ENCODE data around the gene LIFR. TPM values are rescaled to one million over a fixed set of nuclear protein-coding genes. Genes with fewer than 3 reads are reported as not detected.

Gene LIFR
- total RNA-seq, 1 donor from 2014 or later, result 110 TPM

DNA sequence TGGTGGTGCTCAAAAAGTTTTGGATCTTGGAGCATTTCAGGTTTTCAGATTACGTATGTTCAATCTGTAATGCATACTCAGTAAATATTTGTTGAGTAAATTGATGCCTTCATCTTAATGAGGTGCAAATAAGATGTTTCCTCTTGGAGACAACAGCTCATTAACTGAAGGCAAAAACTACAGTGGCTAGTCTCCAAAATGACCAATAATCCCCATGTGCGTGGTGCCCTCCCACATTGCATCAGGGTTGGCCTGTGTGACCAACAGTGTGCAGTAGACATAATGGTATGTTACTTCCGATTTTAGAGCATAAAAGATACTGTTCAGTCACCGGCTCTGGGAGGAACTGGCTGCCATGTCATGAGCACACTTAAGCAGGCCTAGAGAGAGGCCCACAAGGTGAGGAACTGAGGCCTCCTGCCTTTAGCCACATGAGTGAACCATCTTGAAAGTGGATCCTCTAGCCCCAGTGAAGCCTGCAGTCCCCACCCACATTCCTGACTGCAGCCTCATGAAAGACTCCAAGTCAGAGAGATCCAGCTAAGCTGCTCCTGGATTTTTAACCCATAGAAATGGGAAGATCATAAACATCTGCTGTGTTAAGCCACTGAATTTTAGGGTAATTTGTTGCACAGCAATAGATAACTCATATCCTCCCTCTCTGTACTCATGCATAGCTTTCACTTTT, 55.7 kb downstream of the LIFR start:
- Histone ChIP-seq H3K4me3 (no peak overlapping the region), H3K36me3 (peaks cover 47% of the 10 kb centered on the region), H3K27me3 (ENCODE audit: low read depth) (no peaks in the 10 kb centered on the region), H3K4me1 (no peaks in the 10 kb centered on the region), H3K27ac (no peak overlapping the region), H3K9me3 (no peaks in the 10 kb centered on the region)
- intact Hi-C loops (cut with DNase I), result no loop called here
- ATAC-seq (no peak), DNase-seq (no peak)
- TF ChIP-seq, protein P1, sequence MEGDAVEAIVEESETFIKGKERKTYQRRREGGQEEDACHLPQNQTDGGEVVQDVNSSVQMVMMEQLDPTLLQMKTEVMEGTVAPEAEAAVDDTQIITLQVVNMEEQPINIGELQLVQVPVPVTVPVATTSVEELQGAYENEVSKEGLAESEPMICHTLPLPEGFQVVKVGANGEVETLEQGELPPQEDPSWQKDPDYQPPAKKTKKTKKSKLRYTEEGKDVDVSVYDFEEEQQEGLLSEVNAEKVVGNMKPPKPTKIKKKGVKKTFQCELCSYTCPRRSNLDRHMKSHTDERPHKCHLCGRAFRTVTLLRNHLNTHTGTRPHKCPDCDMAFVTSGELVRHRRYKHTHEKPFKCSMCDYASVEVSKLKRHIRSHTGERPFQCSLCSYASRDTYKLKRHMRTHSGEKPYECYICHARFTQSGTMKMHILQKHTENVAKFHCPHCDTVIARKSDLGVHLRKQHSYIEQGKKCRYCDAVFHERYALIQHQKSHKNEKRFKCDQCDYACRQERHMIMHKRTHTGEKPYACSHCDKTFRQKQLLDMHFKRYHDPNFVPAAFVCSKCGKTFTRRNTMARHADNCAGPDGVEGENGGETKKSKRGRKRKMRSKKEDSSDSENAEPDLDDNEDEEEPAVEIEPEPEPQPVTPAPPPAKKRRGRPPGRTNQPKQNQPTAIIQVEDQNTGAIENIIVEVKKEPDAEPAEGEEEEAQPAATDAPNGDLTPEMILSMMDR (IDR thresholded peaks at IDR 0.05), result no peak

DNA sequence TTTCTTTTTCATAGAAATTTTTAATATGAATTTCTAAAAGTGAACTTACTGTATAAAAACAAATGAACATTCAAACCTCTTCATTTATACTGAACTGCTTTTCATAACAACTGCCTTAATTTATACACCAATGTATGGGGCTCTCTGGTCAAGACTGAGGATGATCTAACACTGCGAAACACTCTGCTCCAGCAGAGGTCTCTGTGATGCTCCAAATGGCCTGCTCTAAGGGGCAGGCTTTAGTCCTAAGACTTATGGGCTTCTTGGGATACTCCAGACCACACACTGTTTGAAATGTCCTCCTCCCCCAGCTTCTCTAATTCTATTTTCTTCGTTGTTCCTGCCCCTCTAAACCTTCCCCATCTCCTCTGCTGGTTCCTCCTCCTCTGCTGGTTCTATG, 58.5 kb downstream of the LIFR start:
- no peak overlapping the region for H3K27ac ChIP-seq
- intact Hi-C loops (cut with DNase I), result no loop called here
- peaks cover 71% of the 10 kb centered on the region for H3K36me3 ChIP-seq
- no peak for DNase-seq
- H3K27me3 ChIP-seq (ENCODE audit: low read depth), result no peaks in the 10 kb centered on the region
- TF ChIP-seq, protein P1 (IDR thresholded peaks at IDR 0.05), result no peak
- no peaks in the 10 kb centered on the region for H3K4me1 ChIP-seq
- no peak overlapping the region for H3K4me3 ChIP-seq
- H3K9me3 ChIP-seq, result no peaks in the 10 kb centered on the region
- ATAC-seq, result no peak

DNA sequence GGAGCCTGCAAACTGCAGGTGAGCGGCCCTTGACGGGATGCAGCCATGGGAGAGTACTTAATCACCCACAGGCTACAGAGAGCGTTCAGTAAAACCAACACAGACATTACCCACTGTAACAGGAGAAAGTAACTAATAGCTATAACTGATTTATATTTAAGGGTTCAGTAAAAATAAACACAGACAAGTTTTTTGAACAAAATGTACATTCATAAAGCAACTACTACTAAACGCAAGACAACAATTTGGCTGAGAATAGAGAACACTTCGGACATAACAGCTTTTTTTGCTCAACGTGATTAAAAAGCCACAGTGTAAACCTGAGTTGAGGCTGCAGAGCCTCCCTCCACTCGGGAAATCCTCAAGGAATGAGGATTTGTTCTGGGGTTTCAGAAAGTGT, 61.7 kb downstream of the LIFR start:
- intact Hi-C loops (cut with DNase I), result no loop called here
- no peaks in the 10 kb centered on the region for H3K4me1 ChIP-seq
- no peak overlapping the region for H3K4me3 ChIP-seq
- ATAC-seq (no peak), DNase-seq (no peak)
- peaks cover 79% of the 10 kb centered on the region for H3K36me3 ChIP-seq
- no peaks in the 10 kb centered on the region for H3K27me3 ChIP-seq (ENCODE audit: low read depth)
- H3K9me3 ChIP-seq, result no peaks in the 10 kb centered on the region
- H3K27ac ChIP-seq, result no peak overlapping the region
- TF ChIP-seq, protein P1 (IDR thresholded peaks at IDR 0.05), result no peak

DNA sequence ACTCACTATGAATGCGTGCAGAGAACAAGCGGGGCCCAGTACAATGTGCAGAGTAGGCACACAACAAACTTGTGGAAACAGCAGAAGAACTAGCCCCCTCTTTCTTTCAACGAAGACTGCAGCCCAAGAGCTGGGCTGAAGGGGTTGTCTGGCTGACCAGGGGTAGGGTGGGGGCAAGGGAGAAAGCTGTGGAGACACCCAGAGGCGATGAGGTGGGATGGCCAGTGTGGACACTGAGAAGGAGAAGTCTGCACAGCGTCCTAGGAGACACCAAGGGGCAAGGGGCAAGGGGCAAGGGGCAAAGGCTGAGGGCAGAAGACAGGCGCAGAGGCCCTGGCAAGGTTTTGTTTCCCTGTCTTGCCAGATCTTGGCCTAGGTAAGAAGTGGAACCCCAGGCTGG, 62.3 kb downstream of the LIFR start:
- H3K4me3 ChIP-seq, result no peak overlapping the region
- intact Hi-C loops (cut with DNase I), result no loop called here
- no peaks in the 10 kb centered on the region for H3K9me3 ChIP-seq
- no peaks in the 10 kb centered on the region for H3K27me3 ChIP-seq (ENCODE audit: low read depth)
- H3K36me3 ChIP-seq, result peaks cover 79% of the 10 kb centered on the region
- DNase-seq, result no peak
- no peaks in the 10 kb centered on the region for H3K4me1 ChIP-seq
- TF ChIP-seq, protein P1 (IDR thresholded peaks at IDR 0.05), result no peak
- ATAC-seq, result peak in 1 of 2 donors; percentile 29
- no peak overlapping the region for H3K27ac ChIP-seq

DNA sequence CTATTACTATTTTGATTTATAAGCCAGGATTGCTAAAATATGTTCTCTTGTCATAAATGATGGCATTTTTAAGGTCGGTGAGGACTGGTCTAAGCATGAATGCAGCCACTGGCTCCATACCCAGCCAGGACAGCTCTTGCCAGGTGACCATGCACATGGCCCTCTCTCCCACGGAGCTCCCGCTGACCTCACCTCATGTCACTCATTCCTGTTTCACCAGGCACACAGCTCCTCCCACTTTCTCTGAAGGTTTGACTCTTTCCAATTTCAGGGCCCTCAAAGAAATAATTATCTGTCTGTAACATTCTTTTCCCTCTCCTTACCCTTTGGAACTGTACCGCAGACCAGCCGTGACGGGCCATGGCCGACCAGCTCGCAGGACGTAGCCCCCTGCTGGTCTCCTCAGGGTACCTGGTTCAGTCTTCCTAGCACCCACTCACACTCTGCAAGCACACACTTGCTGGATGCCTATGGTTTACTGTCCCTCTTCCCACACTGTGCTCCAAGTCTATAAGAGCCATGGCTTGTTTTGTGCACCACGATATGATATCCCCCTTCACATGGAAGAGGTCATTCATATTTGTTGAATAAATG, 72.5 kb downstream of the LIFR start:
- TF ChIP-seq, protein P1 (IDR thresholded peaks at IDR 0.05), result no peak
- H3K9me3 ChIP-seq, result no peaks in the 10 kb centered on the region
- ATAC-seq (no peak), DNase-seq (no peak)
- intact Hi-C loops (cut with DNase I), result no loop called here
- no peak overlapping the region for H3K27ac ChIP-seq
- peaks cover 92% of the 10 kb centered on the region for H3K36me3 ChIP-seq
- no peaks in the 10 kb centered on the region for H3K27me3 ChIP-seq (ENCODE audit: low read depth)
- H3K4me1 ChIP-seq, result no peaks in the 10 kb centered on the region
- no peak overlapping the region for H3K4me3 ChIP-seq
